Stimulated activated CD4-positive, alpha-beta T cell treated with anti-CD3 and anti-CD28 coated beads, Interleukin-2, amount 100 ng/mL, for 4 hours (primary cell): ENCODE data around the gene BAZ2A.
"Not testable (repeated sequence)": the region's sequence is repeated elsewhere in the genome, so short reads cannot be mapped to it uniquely, and the experiment has no call there.

ENCODE experiments used
- DNase-seq: peaks from one replicate; pipeline ENCODE4 v3.0.0-alpha.2; 2020; ENCODE audit warnings: low read depth

The BAZ2A gene

DNA sequence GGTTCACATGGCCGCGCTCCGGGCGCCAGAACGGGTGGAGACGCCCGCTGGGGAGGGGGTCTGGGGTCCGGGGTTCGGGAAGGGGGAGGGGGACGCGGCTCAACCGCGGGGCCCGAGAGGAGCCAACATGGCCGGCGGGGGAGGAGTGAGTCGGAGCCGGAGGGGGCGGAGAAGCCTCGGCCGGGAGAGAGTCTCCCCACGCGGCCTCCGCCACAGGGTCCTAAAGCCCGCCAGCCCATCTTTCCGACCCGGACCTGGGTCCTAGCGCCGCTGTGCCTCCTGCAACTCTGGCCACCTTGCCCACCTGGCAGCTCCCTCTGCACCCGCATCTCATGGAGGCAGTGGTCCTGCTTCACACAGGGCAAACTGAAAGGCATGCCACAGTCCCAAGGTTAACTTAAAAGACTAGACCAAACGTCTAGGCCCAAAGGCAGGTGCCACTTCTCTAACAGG, at the start of gene BAZ2A:
TSS of gene BAZ2A (minus strand) at position 147 of the 453 bp plus-strand sequence. CDS start 12,796 bp downstream, outside the sequence.
- peak; percentile 75 for DNase-seq

GRCh38 chr12:56678852-56679251, 48.7 kb upstream of the BAZ2A start:
- DNase-seq = no peak

DNA sequence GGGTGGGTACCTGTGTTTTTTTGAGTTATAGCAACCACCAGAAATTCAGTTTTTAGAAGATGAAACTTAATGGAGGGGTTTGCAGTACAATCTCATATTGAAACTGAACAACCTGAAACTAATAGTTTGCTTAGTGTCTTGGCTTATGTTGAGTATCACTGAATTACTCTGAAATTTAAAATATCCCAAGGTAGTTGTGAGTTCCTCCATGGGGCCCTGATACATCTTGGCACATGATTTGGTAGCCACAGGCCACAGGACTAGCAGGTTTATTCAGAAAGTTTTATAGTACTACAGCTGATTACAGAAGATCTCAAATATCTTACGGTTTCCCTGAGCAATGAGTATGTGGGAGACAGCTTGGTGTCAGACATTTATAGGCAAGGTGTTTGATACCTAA, 47.6 kb upstream of the BAZ2A start:
- DNase-seq = no peak

- DNase-seq = no peak
These were observed 46.9 kb upstream of the BAZ2A start for GRCh38 chr12:56676851-56677580.

DNA sequence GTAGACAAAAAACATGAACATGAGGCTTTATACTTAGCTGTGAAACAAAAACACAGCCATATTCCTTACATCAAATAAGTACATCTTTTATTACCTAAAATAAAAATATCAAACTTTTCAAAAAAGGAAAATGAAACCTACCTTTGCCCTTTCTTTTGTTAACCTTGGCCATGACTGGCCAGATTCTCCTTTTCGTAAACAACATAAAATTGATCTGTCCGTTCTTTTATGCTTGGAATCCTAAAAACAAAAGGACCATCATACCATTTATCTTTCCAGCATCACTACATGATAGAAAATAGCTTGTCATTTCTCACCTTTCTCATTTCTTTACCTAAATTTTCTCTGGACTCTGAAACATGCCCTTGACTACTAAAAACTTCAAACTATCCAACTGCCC, 41.5 kb upstream of the BAZ2A start:
- DNase-seq = no peak

DNA sequence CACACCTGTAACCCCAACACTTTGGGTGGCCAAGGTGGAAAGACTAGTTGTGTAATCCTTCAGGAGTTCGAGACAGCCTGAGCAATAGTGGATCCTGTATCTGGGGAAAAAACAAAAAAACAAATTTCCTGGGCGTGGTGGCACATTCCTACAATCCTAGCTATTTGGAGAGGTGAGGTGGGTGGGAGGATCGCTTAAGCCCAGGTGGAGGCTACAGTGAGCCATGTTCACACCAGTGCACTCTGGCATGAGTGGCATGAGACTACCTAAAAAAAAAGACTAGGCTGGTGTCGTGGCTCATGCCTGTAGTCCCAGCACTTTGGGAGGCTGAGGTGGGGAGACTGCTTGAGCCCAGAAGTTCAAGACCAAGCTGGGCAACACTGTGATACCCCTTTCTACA, 40.7 kb upstream of the BAZ2A start:
- no peak for DNase-seq

- no peak for DNase-seq
These were observed 38.0 kb upstream of the BAZ2A start for GRCh38 chr12:56668197-56668457.

DNA sequence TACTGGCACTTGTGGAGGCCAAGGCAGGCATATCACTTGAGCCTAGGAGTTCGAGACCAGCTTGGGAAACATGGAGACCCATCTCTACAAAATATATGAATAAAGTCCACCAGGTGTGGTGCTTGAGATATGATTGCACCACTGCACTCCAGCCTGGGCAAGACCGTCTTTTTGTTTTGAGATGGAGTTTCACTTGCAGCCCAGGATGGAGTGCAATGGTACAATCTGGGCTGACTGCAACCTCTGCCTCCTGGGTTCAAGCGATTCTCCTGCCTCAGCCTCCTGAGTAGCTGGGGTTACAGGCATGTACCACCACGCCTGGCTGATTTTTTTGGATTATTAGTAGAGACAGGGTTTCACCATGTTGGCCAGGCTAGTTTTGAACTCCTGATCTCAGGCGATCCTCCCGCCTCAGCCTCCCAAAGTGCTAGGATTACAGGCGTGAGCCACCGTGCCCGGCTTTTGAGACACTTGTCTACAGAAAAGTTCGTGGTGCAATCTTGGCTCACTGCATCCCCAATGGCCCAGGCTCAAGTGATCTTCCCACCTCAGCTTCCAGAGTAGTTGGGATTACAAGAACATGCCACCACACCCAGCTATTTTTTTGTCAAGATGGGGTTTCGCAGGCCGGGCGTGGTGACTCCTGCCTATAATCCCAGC, 32.0 kb upstream of the BAZ2A start:
- no peak for DNase-seq

- no peak for DNase-seq
These were observed 31.4 kb upstream of the BAZ2A start for GRCh38 chr12:56661560-56661959.

- no peak for DNase-seq
These were observed 28.8 kb upstream of the BAZ2A start for GRCh38 chr12:56658921-56659320.

- DNase-seq = no peak
These were observed 27.6 kb upstream of the BAZ2A start for GRCh38 chr12:56657416-56658379.

- not testable (repeated sequence) for DNase-seq
These were observed 23.7 kb upstream of the BAZ2A start for GRCh38 chr12:56653781-56654180.

GRCh38 chr12:56648023-56648422, 17.9 kb upstream of the BAZ2A start:
- not testable (repeated sequence) for DNase-seq

GRCh38 chr12:56645717-56646446, 15.8 kb upstream of the BAZ2A start, which contains the start of gene ATP5F1B:
Gene ATP5F1B, minus strand, starts transcription at chr12:56645984. Its CDS starts 21 bp downstream, at chr12:56645963.
- peak; percentile 82 for DNase-seq

- no peak for DNase-seq
These were observed 15.1 kb upstream of the BAZ2A start for GRCh38 chr12:56645201-56645716.

DNA sequence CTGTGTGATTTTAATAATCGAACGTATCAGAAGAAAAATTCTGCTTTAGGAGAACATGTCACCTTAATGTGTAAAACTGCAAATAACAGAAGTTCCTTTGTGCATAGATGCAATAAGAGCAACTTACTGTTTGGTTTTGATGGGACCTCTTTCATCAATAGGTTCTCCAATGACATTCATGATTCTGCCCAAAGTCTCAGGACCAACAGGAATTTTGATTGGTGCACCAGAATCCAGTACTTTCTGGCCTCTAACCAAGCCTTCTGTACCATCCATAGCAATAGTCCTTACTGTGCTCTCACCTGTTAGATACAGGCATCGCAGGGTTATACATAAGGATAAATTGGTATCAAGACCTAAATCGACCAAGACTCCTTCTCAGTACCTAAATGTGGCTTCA, 14.5 kb upstream of the BAZ2A start:
- no peak for DNase-seq

GRCh38 chr12:56641219-56641618, 11.1 kb upstream of the BAZ2A start:
- no peak for DNase-seq

- DNase-seq = no peak
These were observed 7.5 kb upstream of the BAZ2A start for GRCh38 chr12:56637621-56638020.

GRCh38 chr12:56636675-56637540, 6.8 kb upstream of the BAZ2A start:
- peak; percentile 73 for DNase-seq

DNA sequence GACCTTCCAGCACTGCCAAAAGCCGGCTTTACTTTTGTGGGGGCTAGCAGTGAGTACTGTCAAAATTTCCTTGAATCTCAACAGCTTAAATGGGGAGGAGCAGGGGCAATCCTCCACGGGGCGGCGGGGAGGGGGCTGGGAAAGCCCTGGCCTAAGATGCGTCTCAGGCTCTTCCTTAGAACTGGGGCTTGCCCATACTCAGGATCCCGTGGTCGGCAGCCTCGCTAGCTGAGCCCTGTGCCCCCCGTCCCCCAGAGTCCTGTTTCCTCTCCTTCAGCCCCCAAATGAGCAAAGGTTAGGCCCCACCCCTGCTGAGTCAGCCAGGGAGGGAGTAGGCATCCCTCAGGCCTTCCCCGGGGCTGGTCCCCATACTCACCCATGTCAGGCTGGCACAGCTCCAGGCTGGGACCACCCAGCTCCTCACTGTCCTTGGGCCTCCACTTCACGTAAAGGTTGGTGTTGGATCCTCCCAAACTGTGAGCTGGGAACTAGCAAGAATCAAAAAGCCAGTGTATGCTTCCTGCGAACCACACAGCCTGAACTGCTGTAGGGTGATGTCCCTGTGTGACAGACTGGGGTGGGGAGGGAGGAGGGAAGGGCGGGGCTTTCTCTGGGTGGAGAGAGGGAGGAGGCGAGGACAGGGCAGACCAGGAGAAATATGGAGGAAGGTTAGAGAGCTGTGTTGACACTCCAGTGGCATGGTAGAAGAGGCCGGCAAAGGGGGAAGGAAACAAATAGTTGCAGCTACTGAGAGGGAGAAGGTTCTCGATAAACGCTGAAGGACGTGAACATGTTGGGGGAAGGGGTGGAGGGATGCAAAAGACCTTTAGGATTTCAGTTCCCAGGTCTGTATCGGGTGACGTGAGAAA, 5.9 kb upstream of the BAZ2A start:
- peak; percentile 70 for DNase-seq
